Mesenchymal stem cell (in vitro differentiated cells and primary cell): ENCODE results near the gene ZMYM2.
A peak's percentile ranks its signal among the peaks of the same experiment; 100 is the strongest.

Experiments used
- DNase-seq: peaks from one replicate; pipeline ENCODE4 v3.0.0-alpha.2; 2013
- H2AFZ ChIP-seq: one replicate; pipeline ENCODE4 v1.6.1; 2013; ENCODE audit warnings: low read depth, mild to moderate bottlenecking, control low read depth, inconsistent platforms, low read length, moderate library complexity
- H2AK5ac ChIP-seq: 2 replicates; pipeline ENCODE4 v1.6.1; 2013; ENCODE audit warnings: low read length, moderate library complexity, mild to moderate bottlenecking, inconsistent platforms; ENCODE audit not compliant: severe bottlenecking
- H2BK120ac ChIP-seq: one replicate; pipeline ENCODE4 v1.6.1; 2013; ENCODE audit warnings: low read depth, mild to moderate bottlenecking, inconsistent platforms, low read length, moderate library complexity
- H2BK12ac ChIP-seq, 2 experiments: one replicate each; pipeline ENCODE4 v1.6.1; 2013; ENCODE audit warnings: inconsistent platforms in 2 of 2, low read length in 2 of 2, mild to moderate bottlenecking in 2 of 2, moderate library complexity in 2 of 2, control low read depth in 1 of 2
- H2BK15ac ChIP-seq: one replicate; pipeline ENCODE4 v1.6.1; 2013; ENCODE audit warnings: mild to moderate bottlenecking, low read depth, inconsistent platforms; ENCODE audit not compliant: poor library complexity, severe bottlenecking
- H2BK5ac ChIP-seq: 2 replicates; pipeline ENCODE4 v1.6.1; 2013; ENCODE audit warnings: low read depth, mild to moderate bottlenecking, low read length, control low read depth, inconsistent platforms; ENCODE audit not compliant: poor library complexity, severe bottlenecking
- H3K14ac ChIP-seq, 2 experiments: one replicate each; pipeline ENCODE4 v1.6.1; 2013; ENCODE audit warnings: inconsistent platforms in 2 of 2, low read length in 2 of 2, control low read depth in 1 of 2, mild to moderate bottlenecking in 1 of 2, moderate library complexity in 1 of 2
- H3K18ac ChIP-seq, 2 experiments: one replicate each; pipeline ENCODE4 v1.6.1; 2013; ENCODE audit warnings: inconsistent platforms in 2 of 2, low read length in 2 of 2, control low read depth in 1 of 2, low read depth in 1 of 2, mild to moderate bottlenecking in 1 of 2
- H3K23ac ChIP-seq, 2 experiments: one replicate each; pipeline ENCODE4 v1.6.1; 2013; ENCODE audit warnings: inconsistent platforms in 2 of 2, low read length in 2 of 2, mild to moderate bottlenecking in 2 of 2, moderate library complexity in 2 of 2, control low read depth in 1 of 2
- H3K27ac ChIP-seq: 2 replicates; pipeline ENCODE4 v1.5.1; 2013; ENCODE audit warnings: mild to moderate bottlenecking, moderate library complexity, low read length, control low read depth, inconsistent platforms; ENCODE audit not compliant: poor library complexity, severe bottlenecking
- H3K27me3 ChIP-seq, 2 experiments: 2 replicates each; pipeline versions ENCODE4 v1.6.1 to v1.7.0; 2013; ENCODE audit warnings: low read length in 2 of 2, mild to moderate bottlenecking in 2 of 2, moderate library complexity in 2 of 2, control low read depth in 1 of 2, inconsistent platforms in 1 of 2; ENCODE audit not compliant: control insufficient read depth in 1 of 2, insufficient read depth in 1 of 2
- H3K36me3 ChIP-seq, 2 experiments: 2 replicates each; pipeline versions ENCODE4 v1.6.1 to v1.7.0; 2013; ENCODE audit warnings: low read length in 2 of 2, control low read depth in 1 of 2, inconsistent platforms in 1 of 2, low read depth in 1 of 2, mild to moderate bottlenecking in 1 of 2; ENCODE audit not compliant: insufficient read depth in 2 of 2, control insufficient read depth in 1 of 2
- H3K4ac ChIP-seq, 2 experiments: one replicate each; pipeline ENCODE4 v1.6.1; 2013; ENCODE audit warnings: inconsistent platforms in 2 of 2, low read length in 2 of 2, mild to moderate bottlenecking in 2 of 2, moderate library complexity in 2 of 2, control low read depth in 1 of 2, low read depth in 1 of 2
- H3K4me1 ChIP-seq: 2 replicates; pipeline ENCODE4 v1.6.1; 2013; ENCODE audit warnings: low read depth, low read length, control low read depth; ENCODE audit not compliant: control insufficient read depth, insufficient read depth
- H3K4me2 ChIP-seq: 2 replicates; pipeline ENCODE4 v1.6.1; 2013; ENCODE audit warnings: low read length, mild to moderate bottlenecking, inconsistent platforms; ENCODE audit not compliant: poor library complexity, severe bottlenecking
- H3K4me3 ChIP-seq, 2 experiments: 2 replicates each; pipeline versions ENCODE4 v1.5.1 to v1.7.0; 2013; ENCODE audit warnings: low read length in 2 of 2, mild to moderate bottlenecking in 2 of 2, control low read depth in 1 of 2, low read depth in 1 of 2; ENCODE audit not compliant: insufficient read depth in 1 of 2
- H3K79me1 ChIP-seq: replicated peaks from 2 replicates; pipeline ENCODE4 v1.6.1; 2013; ENCODE audit warnings: mild to moderate bottlenecking, control low read depth, low read length, inconsistent platforms; ENCODE audit not compliant: poor library complexity, severe bottlenecking
- H3K9ac ChIP-seq: 2 replicates; pipeline ENCODE4 v1.7.0; 2013; ENCODE audit warnings: mild to moderate bottlenecking, low read length, moderate library complexity
- H3K9me3 ChIP-seq: 2 replicates; pipeline ENCODE4 v1.7.0; 2013; ENCODE audit warnings: mild to moderate bottlenecking, low read length; ENCODE audit not compliant: control insufficient read depth
- H4K8ac ChIP-seq: one replicate; pipeline ENCODE4 v1.6.1; 2013; ENCODE audit warnings: inconsistent platforms, mild to moderate bottlenecking, low read length, moderate library complexity
- H4K91ac ChIP-seq: one replicate; pipeline ENCODE4 v1.6.1; 2013; ENCODE audit warnings: mild to moderate bottlenecking, low read length, inconsistent platforms
- WGBS: methylation state at CpG from one replicate; pipeline ENCODE4 v1.1.7; 2013; ENCODE audit warnings: mixed read lengths; 5-methylcytosine and 5-hydroxymethylcytosine counted together

ZMYM2 gene

DNA sequence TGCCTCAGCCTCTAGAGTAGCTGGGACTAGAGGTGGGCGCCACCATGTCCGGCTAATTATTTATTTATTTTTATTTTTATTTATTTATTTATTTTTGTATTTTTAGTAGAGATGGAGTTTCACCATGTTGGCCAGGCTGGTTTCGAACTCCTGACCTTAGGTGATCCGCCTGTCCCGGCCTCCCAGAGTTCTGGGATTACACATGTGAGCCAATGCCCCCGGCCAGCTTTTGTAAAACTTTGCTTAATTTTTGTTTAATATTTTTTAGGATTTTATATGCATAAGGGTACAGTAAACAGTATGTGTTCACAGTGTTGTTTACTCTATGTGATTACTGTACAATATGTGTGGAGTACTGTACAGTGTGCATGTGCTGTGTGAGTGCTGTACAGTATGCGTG, 98.7 kb downstream of the ZMYM2 start:
- no peak overlapping the region for H3K27ac ChIP-seq
- H3K4me2 ChIP-seq = no peak overlapping the region
- H2BK120ac ChIP-seq = no peak overlapping the region
- H2BK12ac ChIP-seq = no peak overlapping the region
- WGBS = 95% methylated on average over 4 of the region's 7 CpGs
- no peaks in the 10 kb centered on the region for H3K4me1 ChIP-seq
- no peak overlapping the region for H3K14ac ChIP-seq
- no peaks in the 10 kb centered on the region for H3K27me3 ChIP-seq
- no peak overlapping the region for H3K23ac ChIP-seq
- no peak overlapping the region for H3K9ac ChIP-seq
- no peak overlapping the region for H2BK15ac ChIP-seq
- H2BK5ac ChIP-seq = no peak overlapping the region
- no peak overlapping the region for H2AK5ac ChIP-seq
- H3K9me3 ChIP-seq = no peaks in the 10 kb centered on the region
- peaks cover 28% of the 10 kb centered on the region for H3K79me1 ChIP-seq
- no peak overlapping the region for H2AFZ ChIP-seq
- H3K4me3 ChIP-seq = no peak overlapping the region
- no peak for DNase-seq
- no peak overlapping the region for H4K91ac ChIP-seq
- H3K4ac ChIP-seq = no peak overlapping the region
- no peak overlapping the region for H3K18ac ChIP-seq
- no peak overlapping the region for H4K8ac ChIP-seq
- H3K36me3 ChIP-seq = peaks cover 11 to 87% of the 10 kb centered on the region in 2 experiments

DNA sequence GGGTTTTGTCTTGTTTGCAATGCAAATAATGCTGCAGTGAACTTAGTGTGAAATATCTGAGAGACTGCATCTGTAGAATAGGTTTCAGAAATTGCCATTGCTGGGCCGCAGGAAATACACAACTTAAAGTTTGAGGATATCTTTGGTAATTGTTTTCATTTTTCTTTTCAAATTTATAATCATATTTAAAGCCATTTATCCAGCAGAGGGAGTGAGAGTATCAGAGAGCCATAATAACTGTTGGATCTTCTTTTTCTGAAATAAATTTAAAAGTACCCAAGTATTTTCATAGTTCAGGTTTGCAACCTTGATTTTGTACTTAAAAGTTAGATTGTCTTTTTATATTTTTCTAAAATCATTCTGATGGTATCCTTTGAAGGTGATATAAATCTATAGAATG, 99.4 kb downstream of the ZMYM2 start:
- DNase-seq = no peak
- Histone ChIP-seq H4K8ac (no peak overlapping the region), H2BK15ac (no peak overlapping the region), H3K4me2 (no peak overlapping the region), H3K27ac (no peak overlapping the region), H2BK120ac (no peak overlapping the region), H2BK12ac (no peak overlapping the region), H2AK5ac (no peak overlapping the region), H3K14ac (no peak overlapping the region), H3K4me3 (no peak overlapping the region), H4K91ac (no peak overlapping the region), H2AFZ (no peak overlapping the region), H3K4ac (no peak overlapping the region), H3K79me1 (peaks cover 27% of the 10 kb centered on the region), H3K9me3 (no peaks in the 10 kb centered on the region), H3K36me3 (peaks cover 11 to 90% of the 10 kb centered on the region in 2 experiments), H3K23ac (no peak overlapping the region), H3K27me3 (no peaks in the 10 kb centered on the region), H3K9ac (no peak overlapping the region), H3K4me1 (no peaks in the 10 kb centered on the region), H3K18ac (no peak overlapping the region), H2BK5ac (no peak overlapping the region)
- WGBS = no CpG with 5 or more reads among the region's 1 CpG

DNA sequence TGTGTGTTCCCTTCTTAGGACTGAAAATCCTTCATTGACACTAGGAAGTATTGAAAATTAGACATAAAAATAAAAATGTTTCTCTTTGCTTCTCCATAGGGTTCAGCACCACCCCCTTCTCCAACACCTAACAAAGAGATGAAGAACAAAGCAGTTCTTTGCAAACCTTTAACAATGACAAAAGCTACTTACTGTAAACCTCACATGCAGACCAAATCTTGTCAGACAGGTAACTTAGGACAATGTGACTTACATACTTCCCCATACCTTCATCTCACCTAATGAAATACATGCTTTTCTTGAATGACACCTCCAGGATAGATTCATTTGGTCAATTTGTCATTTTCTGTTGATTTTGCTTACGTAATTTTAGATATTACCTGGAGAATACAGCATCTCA, 99.9 kb downstream of the ZMYM2 start:
- H2BK120ac ChIP-seq = no peak overlapping the region
- H2BK15ac ChIP-seq = no peak overlapping the region
- no peak for DNase-seq
- no peak overlapping the region for H3K27ac ChIP-seq
- no peak overlapping the region for H3K23ac ChIP-seq
- no peak overlapping the region for H4K8ac ChIP-seq
- peaks cover 24% of the 10 kb centered on the region for H3K79me1 ChIP-seq
- H3K27me3 ChIP-seq = no peaks in the 10 kb centered on the region
- no peak overlapping the region for H2AFZ ChIP-seq
- H3K9me3 ChIP-seq = no peaks in the 10 kb centered on the region
- no peak overlapping the region for H3K4me2 ChIP-seq
- no CpG with 5 or more reads among the region's 1 CpG for WGBS
- H4K91ac ChIP-seq = no peak overlapping the region
- no peak overlapping the region for H3K14ac ChIP-seq
- H2BK5ac ChIP-seq = no peak overlapping the region
- no peak overlapping the region for H2BK12ac ChIP-seq
- H2AK5ac ChIP-seq = no peak overlapping the region
- H3K36me3 ChIP-seq = peaks cover 11 to 91% of the 10 kb centered on the region in 2 experiments
- H3K4me1 ChIP-seq = no peaks in the 10 kb centered on the region
- no peak overlapping the region for H3K4me3 ChIP-seq
- H3K4ac ChIP-seq = no peak overlapping the region
- no peak overlapping the region for H3K18ac ChIP-seq
- H3K9ac ChIP-seq = no peak overlapping the region

DNA sequence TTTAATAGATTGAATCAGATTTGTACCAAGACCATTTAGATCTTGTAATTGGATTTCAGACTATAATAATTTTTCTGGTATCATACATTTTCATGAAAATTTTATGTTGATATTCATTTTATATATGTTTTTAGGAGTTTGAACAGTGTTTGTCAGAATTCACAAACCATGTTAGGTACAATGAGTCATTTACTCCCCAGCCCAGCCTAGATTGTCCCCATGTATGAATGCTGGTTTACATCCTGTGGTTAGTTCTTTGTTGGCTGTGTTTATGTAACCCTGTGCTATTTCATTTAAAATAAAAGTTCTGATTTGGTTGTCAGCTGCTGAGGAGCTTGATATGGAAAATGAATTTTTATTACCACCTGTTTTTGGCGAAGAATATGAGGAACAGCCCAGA, 105.6 kb downstream of the ZMYM2 start:
- H2AK5ac ChIP-seq = no peak overlapping the region
- WGBS = no CpG with 5 or more reads among the region's 1 CpG
- H3K14ac ChIP-seq = no peak overlapping the region
- H3K9ac ChIP-seq = no peak overlapping the region
- H4K91ac ChIP-seq = no peak overlapping the region
- no peak overlapping the region for H2BK15ac ChIP-seq
- no peak overlapping the region for H3K4me3 ChIP-seq
- H3K18ac ChIP-seq = no peak overlapping the region
- no peaks in the 10 kb centered on the region for H3K9me3 ChIP-seq
- no peaks in the 10 kb centered on the region for H3K27me3 ChIP-seq
- no peak overlapping the region for H2AFZ ChIP-seq
- peaks cover 12% of the 10 kb centered on the region for H3K79me1 ChIP-seq
- no peak overlapping the region for H3K23ac ChIP-seq
- H3K4ac ChIP-seq = no peak overlapping the region
- no peaks in the 10 kb centered on the region for H3K4me1 ChIP-seq
- no peak overlapping the region for H4K8ac ChIP-seq
- no peak overlapping the region for H2BK5ac ChIP-seq
- H2BK120ac ChIP-seq = no peak overlapping the region
- peak; percentile 53 for DNase-seq
- H3K36me3 ChIP-seq = peaks cover 13 to 90% of the 10 kb centered on the region in 2 experiments
- no peak overlapping the region for H2BK12ac ChIP-seq
- no peak overlapping the region for H3K27ac ChIP-seq
- H3K4me2 ChIP-seq = no peak overlapping the region
